ENCODE results near the gene NOS3. TPM values are rescaled to one million over a fixed set of nuclear protein-coding genes. Genes with fewer than 3 reads are reported as not detected.

NOS3 gene
- total and polyA plus RNA-seq, 2 experiments from 2014 or later: 2.6 to 6.1 TPM

DNA sequence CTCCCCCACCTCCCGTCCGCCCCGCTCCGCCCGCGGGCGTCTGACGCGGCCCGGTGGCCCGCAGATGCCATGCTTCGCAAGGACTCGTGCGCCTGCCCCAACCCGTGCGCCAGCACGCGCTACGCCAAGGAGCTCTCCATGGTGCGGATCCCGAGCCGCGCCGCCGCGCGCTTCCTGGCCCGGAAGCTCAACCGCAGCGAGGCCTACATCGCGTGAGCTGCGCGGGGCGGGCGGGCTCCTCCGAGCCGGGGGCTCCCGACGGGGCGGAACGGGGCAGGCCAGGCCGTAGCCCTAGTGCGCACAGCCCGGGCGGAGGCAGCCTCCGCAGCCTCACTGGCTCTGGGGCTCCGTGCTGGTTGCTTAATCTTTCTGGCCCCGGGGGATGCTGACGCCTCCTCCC is 60.3 kb downstream of the NOS3 start (continued):
- TF ChIP-seq, protein P1, sequence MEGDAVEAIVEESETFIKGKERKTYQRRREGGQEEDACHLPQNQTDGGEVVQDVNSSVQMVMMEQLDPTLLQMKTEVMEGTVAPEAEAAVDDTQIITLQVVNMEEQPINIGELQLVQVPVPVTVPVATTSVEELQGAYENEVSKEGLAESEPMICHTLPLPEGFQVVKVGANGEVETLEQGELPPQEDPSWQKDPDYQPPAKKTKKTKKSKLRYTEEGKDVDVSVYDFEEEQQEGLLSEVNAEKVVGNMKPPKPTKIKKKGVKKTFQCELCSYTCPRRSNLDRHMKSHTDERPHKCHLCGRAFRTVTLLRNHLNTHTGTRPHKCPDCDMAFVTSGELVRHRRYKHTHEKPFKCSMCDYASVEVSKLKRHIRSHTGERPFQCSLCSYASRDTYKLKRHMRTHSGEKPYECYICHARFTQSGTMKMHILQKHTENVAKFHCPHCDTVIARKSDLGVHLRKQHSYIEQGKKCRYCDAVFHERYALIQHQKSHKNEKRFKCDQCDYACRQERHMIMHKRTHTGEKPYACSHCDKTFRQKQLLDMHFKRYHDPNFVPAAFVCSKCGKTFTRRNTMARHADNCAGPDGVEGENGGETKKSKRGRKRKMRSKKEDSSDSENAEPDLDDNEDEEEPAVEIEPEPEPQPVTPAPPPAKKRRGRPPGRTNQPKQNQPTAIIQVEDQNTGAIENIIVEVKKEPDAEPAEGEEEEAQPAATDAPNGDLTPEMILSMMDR (conservative IDR thresholded peaks at IDR 0.05; ENCODE audit: low read depth in 2 of 2): no peak
- TF ChIP-seq ZNF114 (CRISPR knock-in tag; IDR thresholded peaks at IDR 0.05) (no peak), STAT1 (IDR thresholded peaks at IDR 0.05; ENCODE audit: unreplicated experiment) (no peak), EZH2phosphoT487 (IDR thresholded peaks at IDR 0.05; ENCODE audit: unreplicated experiment) (no peak)

DNA sequence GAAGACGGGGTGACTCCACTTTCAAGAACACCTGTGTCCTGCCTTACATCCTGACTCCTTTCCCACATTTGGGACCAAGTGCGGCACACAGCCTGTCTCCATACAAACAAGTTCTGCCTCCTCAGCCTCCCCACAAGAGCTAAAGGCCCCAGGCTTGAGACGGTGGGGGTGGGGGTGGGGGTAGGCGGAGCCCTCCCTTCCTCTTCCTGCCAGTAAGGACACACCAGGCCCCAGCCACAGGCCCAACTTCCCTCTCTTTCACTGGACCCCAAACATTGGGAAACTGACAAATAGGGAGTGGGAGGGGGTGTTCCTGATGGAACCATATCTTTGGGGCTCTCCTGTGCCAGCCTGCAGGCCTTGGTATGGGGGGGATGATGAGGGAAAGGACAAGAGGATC is 62.3 kb downstream of the NOS3 start:
- H3K27me3 Mint-ChIP-seq (ENCODE audit: insufficient read depth, low read depth, poor library complexity): peaks cover 39% of the 10 kb centered on the region
- no peak overlapping the region for H3K4me3 ChIP-seq
- TF ChIP-seq EZH2phosphoT487 (IDR thresholded peaks at IDR 0.05; ENCODE audit: unreplicated experiment) (no peak), JUNB (IDR thresholded peaks at IDR 0.05; ENCODE audit: unreplicated experiment) (no peak), ZNF114 (CRISPR knock-in tag; IDR thresholded peaks at IDR 0.05) (no peak), STAT1 (IDR thresholded peaks at IDR 0.05; ENCODE audit: unreplicated experiment) (no peak), POLR2AphosphoS5 (IDR thresholded peaks at IDR 0.05; ENCODE audit: low read depth) (no peak)
- TF ChIP-seq, protein P2, sequence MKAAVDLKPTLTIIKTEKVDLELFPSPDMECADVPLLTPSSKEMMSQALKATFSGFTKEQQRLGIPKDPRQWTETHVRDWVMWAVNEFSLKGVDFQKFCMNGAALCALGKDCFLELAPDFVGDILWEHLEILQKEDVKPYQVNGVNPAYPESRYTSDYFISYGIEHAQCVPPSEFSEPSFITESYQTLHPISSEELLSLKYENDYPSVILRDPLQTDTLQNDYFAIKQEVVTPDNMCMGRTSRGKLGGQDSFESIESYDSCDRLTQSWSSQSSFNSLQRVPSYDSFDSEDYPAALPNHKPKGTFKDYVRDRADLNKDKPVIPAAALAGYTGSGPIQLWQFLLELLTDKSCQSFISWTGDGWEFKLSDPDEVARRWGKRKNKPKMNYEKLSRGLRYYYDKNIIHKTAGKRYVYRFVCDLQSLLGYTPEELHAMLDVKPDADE (IDR thresholded peaks at IDR 0.05): no peak
- TF ChIP-seq, protein P3, sequence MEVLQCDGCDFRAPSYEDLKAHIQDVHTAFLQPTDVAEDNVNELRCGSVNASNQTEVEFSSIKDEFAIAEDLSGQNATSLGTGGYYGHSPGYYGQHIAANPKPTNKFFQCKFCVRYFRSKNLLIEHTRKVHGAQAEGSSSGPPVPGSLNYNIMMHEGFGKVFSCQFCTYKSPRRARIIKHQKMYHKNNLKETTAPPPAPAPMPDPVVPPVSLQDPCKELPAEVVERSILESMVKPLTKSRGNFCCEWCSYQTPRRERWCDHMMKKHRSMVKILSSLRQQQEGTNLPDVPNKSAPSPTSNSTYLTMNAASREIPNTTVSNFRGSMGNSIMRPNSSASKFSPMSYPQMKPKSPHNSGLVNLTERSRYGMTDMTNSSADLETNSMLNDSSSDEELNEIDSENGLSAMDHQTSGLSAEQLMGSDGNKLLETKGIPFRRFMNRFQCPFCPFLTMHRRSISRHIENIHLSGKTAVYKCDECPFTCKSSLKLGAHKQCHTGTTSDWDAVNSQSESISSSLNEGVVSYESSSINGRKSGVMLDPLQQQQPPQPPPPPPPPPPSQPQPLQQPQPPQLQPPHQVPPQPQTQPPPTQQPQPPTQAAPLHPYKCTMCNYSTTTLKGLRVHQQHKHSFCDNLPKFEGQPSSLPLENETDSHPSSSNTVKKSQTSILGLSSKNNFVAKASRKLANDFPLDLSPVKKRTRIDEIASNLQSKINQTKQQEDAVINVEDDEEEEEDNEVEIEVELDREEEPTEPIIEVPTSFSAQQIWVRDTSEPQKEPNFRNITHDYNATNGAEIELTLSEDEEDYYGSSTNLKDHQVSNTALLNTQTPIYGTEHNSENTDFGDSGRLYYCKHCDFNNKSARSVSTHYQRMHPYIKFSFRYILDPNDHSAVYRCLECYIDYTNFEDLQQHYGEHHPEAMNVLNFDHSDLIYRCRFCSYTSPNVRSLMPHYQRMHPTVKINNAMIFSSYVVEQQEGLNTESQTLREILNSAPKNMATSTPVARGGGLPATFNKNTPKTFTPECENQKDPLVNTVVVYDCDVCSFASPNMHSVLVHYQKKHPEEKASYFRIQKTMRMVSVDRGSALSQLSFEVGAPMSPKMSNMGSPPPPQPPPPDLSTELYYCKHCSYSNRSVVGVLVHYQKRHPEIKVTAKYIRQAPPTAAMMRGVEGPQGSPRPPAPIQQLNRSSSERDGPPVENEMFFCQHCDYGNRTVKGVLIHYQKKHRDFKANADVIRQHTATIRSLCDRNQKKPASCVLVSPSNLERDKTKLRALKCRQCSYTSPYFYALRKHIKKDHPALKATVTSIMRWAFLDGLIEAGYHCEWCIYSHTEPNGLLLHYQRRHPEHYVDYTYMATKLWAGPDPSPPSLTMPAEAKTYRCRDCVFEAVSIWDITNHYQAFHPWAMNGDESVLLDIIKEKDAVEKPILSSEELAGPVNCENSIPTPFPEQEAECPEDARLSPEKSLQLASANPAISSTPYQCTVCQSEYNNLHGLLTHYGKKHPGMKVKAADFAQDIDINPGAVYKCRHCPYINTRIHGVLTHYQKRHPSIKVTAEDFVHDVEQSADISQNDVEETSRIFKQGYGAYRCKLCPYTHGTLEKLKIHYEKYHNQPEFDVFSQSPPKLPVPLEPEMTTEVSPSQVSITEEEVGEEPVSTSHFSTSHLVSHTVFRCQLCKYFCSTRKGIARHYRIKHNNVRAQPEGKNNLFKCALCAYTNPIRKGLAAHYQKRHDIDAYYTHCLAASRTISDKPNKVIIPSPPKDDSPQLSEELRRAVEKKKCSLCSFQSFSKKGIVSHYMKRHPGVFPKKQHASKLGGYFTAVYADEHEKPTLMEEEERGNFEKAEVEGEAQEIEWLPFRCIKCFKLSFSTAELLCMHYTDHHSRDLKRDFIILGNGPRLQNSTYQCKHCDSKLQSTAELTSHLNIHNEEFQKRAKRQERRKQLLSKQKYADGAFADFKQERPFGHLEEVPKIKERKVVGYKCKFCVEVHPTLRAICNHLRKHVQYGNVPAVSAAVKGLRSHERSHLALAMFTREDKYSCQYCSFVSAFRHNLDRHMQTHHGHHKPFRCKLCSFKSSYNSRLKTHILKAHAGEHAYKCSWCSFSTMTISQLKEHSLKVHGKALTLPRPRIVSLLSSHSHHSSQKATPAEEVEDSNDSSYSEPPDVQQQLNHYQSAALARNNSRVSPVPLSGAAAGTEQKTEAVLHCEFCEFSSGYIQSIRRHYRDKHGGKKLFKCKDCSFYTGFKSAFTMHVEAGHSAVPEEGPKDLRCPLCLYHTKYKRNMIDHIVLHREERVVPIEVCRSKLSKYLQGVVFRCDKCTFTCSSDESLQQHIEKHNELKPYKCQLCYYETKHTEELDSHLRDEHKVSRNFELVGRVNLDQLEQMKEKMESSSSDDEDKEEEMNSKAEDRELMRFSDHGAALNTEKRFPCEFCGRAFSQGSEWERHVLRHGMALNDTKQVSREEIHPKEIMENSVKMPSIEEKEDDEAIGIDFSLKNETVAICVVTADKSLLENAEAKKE (CRISPR knock-in tag; IDR thresholded peaks at IDR 0.05): no peak
- TF ChIP-seq, protein P1 (conservative IDR thresholded peaks at IDR 0.05; ENCODE audit: low read depth in 2 of 2): no peak
- TF ChIP-seq, protein P4, sequence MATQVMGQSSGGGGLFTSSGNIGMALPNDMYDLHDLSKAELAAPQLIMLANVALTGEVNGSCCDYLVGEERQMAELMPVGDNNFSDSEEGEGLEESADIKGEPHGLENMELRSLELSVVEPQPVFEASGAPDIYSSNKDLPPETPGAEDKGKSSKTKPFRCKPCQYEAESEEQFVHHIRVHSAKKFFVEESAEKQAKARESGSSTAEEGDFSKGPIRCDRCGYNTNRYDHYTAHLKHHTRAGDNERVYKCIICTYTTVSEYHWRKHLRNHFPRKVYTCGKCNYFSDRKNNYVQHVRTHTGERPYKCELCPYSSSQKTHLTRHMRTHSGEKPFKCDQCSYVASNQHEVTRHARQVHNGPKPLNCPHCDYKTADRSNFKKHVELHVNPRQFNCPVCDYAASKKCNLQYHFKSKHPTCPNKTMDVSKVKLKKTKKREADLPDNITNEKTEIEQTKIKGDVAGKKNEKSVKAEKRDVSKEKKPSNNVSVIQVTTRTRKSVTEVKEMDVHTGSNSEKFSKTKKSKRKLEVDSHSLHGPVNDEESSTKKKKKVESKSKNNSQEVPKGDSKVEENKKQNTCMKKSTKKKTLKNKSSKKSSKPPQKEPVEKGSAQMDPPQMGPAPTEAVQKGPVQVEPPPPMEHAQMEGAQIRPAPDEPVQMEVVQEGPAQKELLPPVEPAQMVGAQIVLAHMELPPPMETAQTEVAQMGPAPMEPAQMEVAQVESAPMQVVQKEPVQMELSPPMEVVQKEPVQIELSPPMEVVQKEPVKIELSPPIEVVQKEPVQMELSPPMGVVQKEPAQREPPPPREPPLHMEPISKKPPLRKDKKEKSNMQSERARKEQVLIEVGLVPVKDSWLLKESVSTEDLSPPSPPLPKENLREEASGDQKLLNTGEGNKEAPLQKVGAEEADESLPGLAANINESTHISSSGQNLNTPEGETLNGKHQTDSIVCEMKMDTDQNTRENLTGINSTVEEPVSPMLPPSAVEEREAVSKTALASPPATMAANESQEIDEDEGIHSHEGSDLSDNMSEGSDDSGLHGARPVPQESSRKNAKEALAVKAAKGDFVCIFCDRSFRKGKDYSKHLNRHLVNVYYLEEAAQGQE (IDR thresholded peaks at IDR 0.05; ENCODE audit: unreplicated experiment): no peak

More for the DNA sequence above, 62.3 kb downstream of the NOS3 start:
- no peak overlapping the region; the same call in 2 of the 3 replicates for H3K4me3 Mint-ChIP-seq
- H3K36me3 ChIP-seq (ENCODE audit: insufficient read depth): no peaks in the 10 kb centered on the region
- H3K9me2 ChIP-seq (ENCODE audit: insufficient read depth): no peaks in the 10 kb centered on the region
- H3K79me2 ChIP-seq (replicated peaks; ENCODE audit: insufficient read depth): no peaks in the 10 kb centered on the region
- H2AFZ ChIP-seq: no peak overlapping the region
- H3K27ac Mint-ChIP-seq: no peak overlapping the region
- H3K36me3 Mint-ChIP-seq (ENCODE audit: low read depth): no peaks in the 10 kb centered on the region
- DNase-seq (ENCODE audit: low spot score) (no peak), ATAC-seq (no peak)
- H3K4me2 ChIP-seq: no peak overlapping the region
- H3K4me1 ChIP-seq (ENCODE audit: insufficient read depth): peaks cover 7% of the 10 kb centered on the region
- peaks cover 36% of the 10 kb centered on the region for H3K27me3 ChIP-seq (ENCODE audit: insufficient read depth)
- H3K9me3 Mint-ChIP-seq: no peaks in the 10 kb centered on the region
- no peak overlapping the region for H3K27ac ChIP-seq (ENCODE audit: low read depth)
- peaks cover 3% of the 10 kb centered on the region; the same call in 1 of the 2 replicates for H3F3A ChIP-seq (replicated peaks; ENCODE audit: low read depth)
- H3K4me1 Mint-ChIP-seq: peaks cover 25% of the 10 kb centered on the region
- H4K20me1 ChIP-seq (replicated peaks; ENCODE audit: insufficient read depth): no peaks in the 10 kb centered on the region; the same call in 1 of the 2 replicates

Measured in GM23338 (cell line).